Measurements from ENCODE around the gene HIF1AN. TPM values are rescaled to one million over a fixed set of nuclear protein-coding genes. Genes with fewer than 3 reads are reported as not detected.
A peak's percentile ranks its signal among the peaks of the same experiment; 100 is the strongest.

Gene HIF1AN
- total and polyA plus RNA-seq, 7 donors = 15.6 to 116 (median 64.0) TPM

- ATAC-seq (peak; percentile 52 to 65 (median 62)), DNase-seq (no peak)
- no peaks in the 10 kb centered on the region for H3K4me1 ChIP-seq
- no peaks in the 10 kb centered on the region for H3K27me3 ChIP-seq (ENCODE audit: insufficient read depth in 3 of 3, low read length in 2 of 3)
- 59 to 73% (median 67%) methylated on average over 3 of the region's 3 CpGs for WGBS, 3 donors
- intact Hi-C loops (cut with DNase I) = no loop called here
- no peaks in the 10 kb centered on the region for H3K9me3 ChIP-seq
- TF ChIP-seq CTCF (IDR thresholded peaks at IDR 0.05) = peak; percentile 41
- H3K4me3 ChIP-seq = no peak overlapping the region
- no peak overlapping the region for H3K27ac ChIP-seq
- H3K36me3 ChIP-seq (ENCODE audit: insufficient read depth in 1 of 2, low read depth in 1 of 2) = peaks cover 12 to 67% of the 10 kb centered on the region in 2 donors
Observed at GRCh38 chr10:100508691-100509150, 27.0 kb upstream of the HIF1AN start.

GRCh38 chr10:100509241-100509840 lies 26.4 kb upstream of the HIF1AN start:
- no peak for TF ChIP-seq CTCF (IDR thresholded peaks at IDR 0.05)
- intact Hi-C loops (cut with DNase I) = no loop called here
- no peak for DNase-seq
- 75 to 83% (median 79%) methylated on average over 8 of the region's 8 CpGs for WGBS, 3 donors
- H3K4me3 ChIP-seq = no peak overlapping the region
- H3K9me3 ChIP-seq = no peaks in the 10 kb centered on the region
- H3K27ac ChIP-seq = no peak overlapping the region
- no peak for ATAC-seq
- peaks cover 8 to 61% of the 10 kb centered on the region in 2 donors for H3K36me3 ChIP-seq (ENCODE audit: insufficient read depth in 1 of 2, low read depth in 1 of 2)
- H3K4me1 ChIP-seq = no peaks in the 10 kb centered on the region
- no peaks in the 10 kb centered on the region for H3K27me3 ChIP-seq (ENCODE audit: insufficient read depth in 3 of 3, low read length in 2 of 3)

- ATAC-seq (no peak), DNase-seq (no peak)
- no peaks in the 10 kb centered on the region for H3K27me3 ChIP-seq (ENCODE audit: insufficient read depth in 3 of 3, low read length in 2 of 3)
- H3K4me3 ChIP-seq = no peak overlapping the region
- no peaks in the 10 kb centered on the region for H3K9me3 ChIP-seq
- TF ChIP-seq CTCF (IDR thresholded peaks at IDR 0.05) = no peak
- WGBS, 3 donors = 86 to 91% (median 91%) methylated on average over 7 of the region's 7 CpGs
- H3K4me1 ChIP-seq = no peaks in the 10 kb centered on the region
- intact Hi-C loops (cut with DNase I) = loop anchor here in 1 of 2 donors (10.0 kb wide), 1 partner anchor 206 kb away; no protein-coding TSS in a partner anchor
- H3K27ac ChIP-seq = no peak overlapping the region
- H3K36me3 ChIP-seq (ENCODE audit: insufficient read depth in 1 of 2, low read depth in 1 of 2) = peaks cover 6 to 48% of the 10 kb centered on the region in 2 donors
Observed at GRCh38 chr10:100510533-100511308, 25.0 kb upstream of the HIF1AN start.

GRCh38 chr10:100515612-100516011 lies 20.1 kb upstream of the HIF1AN start:
- Histone ChIP-seq H3K4me1 (peaks cover 28% of the 10 kb centered on the region), H3K27me3 (ENCODE audit: insufficient read depth in 3 of 3, low read length in 2 of 3) (no peaks in the 10 kb centered on the region), H3K27ac (no peak overlapping the region), H3K4me3 (no peak overlapping the region), H3K9me3 (no peaks in the 10 kb centered on the region), H3K36me3 (ENCODE audit: insufficient read depth in 1 of 2, low read depth in 1 of 2) (peaks cover 3 to 24% of the 10 kb centered on the region in 2 donors)
- 47 to 63% (median 61%) methylated on average over 3 of the region's 3 CpGs for WGBS, 3 donors
- no peak for TF ChIP-seq CTCF (IDR thresholded peaks at IDR 0.05)
- intact Hi-C loops (cut with DNase I) = loop anchor here (2.0 to 10.0 kb wide), 4 partner anchors 33 to 211 kb away; no protein-coding TSS in a partner anchor
- peak in 1 of 4 donors; percentile 19 for ATAC-seq
- DNase-seq = no peak
